SU-DHL-6 (cell line): ENCODE measurements around the gene DLG2.

ENCODE experiments used
- H2AFZ ChIP-seq: fragments of 200-600 bp; sonication (generic); 2 replicates; pipeline ENCODE4 v1.6.1; 2014; ENCODE audit warnings: low read depth, mild to moderate bottlenecking, moderate library complexity, mixed read lengths, antibody characterized with exemption, low read length; ENCODE audit not compliant: severe bottlenecking
- H3F3A ChIP-seq: fragments of 200-600 bp; shearing (Covaris generic); 2 replicates; pipeline ENCODE4 v1.6.0; 2016; ENCODE audit warnings: antibody characterized with exemption, mild to moderate bottlenecking; ENCODE audit not compliant: insufficient read depth
- H3K27ac ChIP-seq: fragments of 200-600 bp; sonication (generic); 2 replicates; pipeline ENCODE4 v1.5.1; 2016; ENCODE audit warnings: low read depth, mild to moderate bottlenecking, low read length, moderate library complexity, mixed read lengths
- H3K27me3 ChIP-seq: fragments of 200-600 bp; sonication (generic), shearing (Covaris generic); 2 replicates; pipeline ENCODE4 v1.6.0; 2014; ENCODE audit warnings: mild to moderate bottlenecking, low read length
- H3K36me3 ChIP-seq: fragments of 200-600 bp; sonication (generic); 2 replicates; pipeline ENCODE4 v1.6.1; 2014; ENCODE audit warnings: mild to moderate bottlenecking, low read length, mixed read lengths
- H3K4me2 ChIP-seq: fragments of 300-600, 200-600 bp; shearing (Covaris generic), sonication (generic); 2 replicates; pipeline ENCODE4 v1.6.0; 2014; ENCODE audit warnings: low read length, low read depth, mild to moderate bottlenecking; ENCODE audit not compliant: poor library complexity, severe bottlenecking
- H3K4me3 ChIP-seq: fragments of 200-600 bp; sonication (generic); 2 replicates; pipeline ENCODE4 v1.5.1; 2014; ENCODE audit warnings: antibody characterized with exemption, low read length, mild to moderate bottlenecking, mixed read lengths; ENCODE audit not compliant: insufficient read depth, poor library complexity, severe bottlenecking
- H3K79me2 ChIP-seq: fragments of 200-600 bp; sonication (generic); 2 replicates; pipeline ENCODE4 v1.6.1; 2014; ENCODE audit warnings: mild to moderate bottlenecking, low read length, moderate library complexity; ENCODE audit not compliant: insufficient read depth
- H3K9ac ChIP-seq: fragments of 200-600 bp; sonication (generic); 2 replicates; pipeline ENCODE4 v1.7.0; 2014; ENCODE audit warnings: mild to moderate bottlenecking, low read length
- H3K9me2 ChIP-seq: fragments of 200-600 bp; sonication (generic); replicated peaks from 2 replicates; pipeline ENCODE4 v1.6.1; 2014; ENCODE audit warnings: low read length; ENCODE audit not compliant: insufficient read depth
- H3K9me3 ChIP-seq: fragments of 200-600 bp; sonication (generic); 2 replicates; pipeline ENCODE4 v1.6.1; 2014; ENCODE audit warnings: low read length, mixed read lengths; ENCODE audit not compliant: insufficient read depth
- H4K20me1 ChIP-seq: fragments of 200-600 bp; sonication (generic); 2 replicates; pipeline ENCODE4 v1.6.1; 2014; ENCODE audit warnings: low read depth, mild to moderate bottlenecking, antibody characterized with exemption, low read length, moderate library complexity, mixed read lengths
- CTCF ChIP-seq: fragments of 200-600 bp; sonication (generic); IDR thresholded peaks from one replicate; pipeline ENCODE4 v1.5.1; 2017; ENCODE audit warnings: antibody characterized with exemption, mild to moderate bottlenecking, low read length, moderate library complexity; ENCODE audit not compliant: insufficient read depth, poor library complexity, severe bottlenecking
- EZH2phosphoT487 ChIP-seq: fragments of 200-600 bp; sonication (generic), shearing (Covaris generic); conservative IDR thresholded peaks from 2 replicates; pipeline ENCODE4 v1.6.1; 2018; ENCODE audit warnings: mild to moderate bottlenecking, antibody characterized with exemption, low read length, moderate library complexity, mixed read lengths

DLG2 gene

GRCh38 chr11:84419616-84420015 is 1207.5 kb downstream of the DLG2 start:
- Histone ChIP-seq H3K27ac (no peak overlapping the region), H2AFZ (no peak overlapping the region), H3K9me3 (no peaks in the 10 kb centered on the region), H3K9ac (no peak overlapping the region), H3K79me2 (no peaks in the 10 kb centered on the region), H3K4me3 (no peak overlapping the region), H3K4me2 (no peak overlapping the region), H4K20me1 (no peaks in the 10 kb centered on the region), H3K9me2 (no peaks in the 10 kb centered on the region), H3K27me3 (no peaks in the 10 kb centered on the region), H3K36me3 (no peaks in the 10 kb centered on the region), H3F3A (no peaks in the 10 kb centered on the region)
- TF ChIP-seq EZH2phosphoT487 = no peak

GRCh38 chr11:84414920-84415319 is 1212.2 kb downstream of the DLG2 start:
- Histone ChIP-seq H3F3A (no peaks in the 10 kb centered on the region), H4K20me1 (no peaks in the 10 kb centered on the region), H3K27me3 (no peaks in the 10 kb centered on the region), H3K27ac (no peak overlapping the region), H3K36me3 (no peaks in the 10 kb centered on the region), H3K4me2 (no peak overlapping the region), H3K9me3 (no peaks in the 10 kb centered on the region), H2AFZ (no peak overlapping the region), H3K79me2 (no peaks in the 10 kb centered on the region), H3K4me3 (no peak overlapping the region), H3K9me2 (no peaks in the 10 kb centered on the region), H3K9ac (no peak overlapping the region)
- no peak for TF ChIP-seq CTCF
- no peak for TF ChIP-seq EZH2phosphoT487

- H3K27ac ChIP-seq = no peak overlapping the region
- H3K79me2 ChIP-seq = no peaks in the 10 kb centered on the region
- H3K9me3 ChIP-seq = no peaks in the 10 kb centered on the region
- no peak overlapping the region for H2AFZ ChIP-seq
- H4K20me1 ChIP-seq = no peaks in the 10 kb centered on the region
- no peak overlapping the region for H3K4me3 ChIP-seq
- no peak overlapping the region for H3K9ac ChIP-seq
- no peaks in the 10 kb centered on the region for H3K36me3 ChIP-seq
- H3K4me2 ChIP-seq = no peak overlapping the region
- no peaks in the 10 kb centered on the region for H3F3A ChIP-seq
- H3K27me3 ChIP-seq = no peaks in the 10 kb centered on the region
- no peaks in the 10 kb centered on the region for H3K9me2 ChIP-seq
- TF ChIP-seq EZH2phosphoT487 (no peak), CTCF (no peak)
These were observed 1213.6 kb downstream of the DLG2 start for GRCh38 chr11:84413549-84413948.

GRCh38 chr11:84412862-84413261 is 1214.3 kb downstream of the DLG2 start:
- H3K9ac ChIP-seq = no peak overlapping the region

More at GRCh38 chr11:84412862-84413261, 1214.3 kb downstream of the DLG2 start:
- TF ChIP-seq CTCF = no peak
- no peak for TF ChIP-seq EZH2phosphoT487
- no peaks in the 10 kb centered on the region for H3K36me3 ChIP-seq
- H3K4me3 ChIP-seq = no peak overlapping the region
- no peaks in the 10 kb centered on the region for H4K20me1 ChIP-seq
- no peak overlapping the region for H3K4me2 ChIP-seq
- no peaks in the 10 kb centered on the region for H3K9me2 ChIP-seq
- H3F3A ChIP-seq = no peaks in the 10 kb centered on the region
- H2AFZ ChIP-seq = no peak overlapping the region
- no peak overlapping the region for H3K27ac ChIP-seq
- no peaks in the 10 kb centered on the region for H3K79me2 ChIP-seq
- H3K9me3 ChIP-seq = no peaks in the 10 kb centered on the region
- H3K27me3 ChIP-seq = no peaks in the 10 kb centered on the region
